HG03060 (cell line): ENCODE data around the gene WDR74.
"Not testable (repeated sequence)": the region's sequence is repeated elsewhere in the genome, so short reads cannot be mapped to it uniquely, and the experiment has no call there.

Experiments used
- ATAC-seq: cut with Tn5 transposase; IDR thresholded peaks from one replicate; pipeline ENCODE4 v1.9.1; 2021; ENCODE audit warnings: low read depth, moderate number of reproducible peaks; ENCODE audit not compliant: unreplicated experiment

Gene WDR74

GRCh38 chr11:62860835-62861563, 21.6 kb upstream of the WDR74 start:
- no peak for ATAC-seq

DNA sequence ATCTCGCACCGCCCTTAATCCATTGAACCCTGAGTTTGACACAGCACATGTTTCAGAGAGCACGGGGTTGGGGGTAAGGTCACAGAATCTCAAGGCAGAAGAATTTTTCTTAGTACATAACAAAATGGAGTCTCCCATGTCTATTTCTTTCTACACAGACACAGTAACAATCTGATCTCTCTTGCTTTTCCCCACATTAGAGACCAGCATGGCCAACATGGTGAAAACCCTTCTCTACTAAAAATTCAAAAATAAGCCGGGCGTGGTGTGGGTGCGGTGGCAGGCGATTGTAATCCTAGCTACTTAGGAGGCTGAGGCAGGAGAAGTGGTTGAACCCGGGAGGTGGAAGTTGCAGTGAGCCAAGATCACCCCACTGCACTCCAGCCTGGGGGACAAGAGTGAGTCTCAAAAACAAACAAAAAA, 19.9 kb upstream of the WDR74 start:
- not testable (repeated sequence) for ATAC-seq

GRCh38 chr11:62858201-62858600, 18.8 kb upstream of the WDR74 start:
- ATAC-seq, result no peak

- ATAC-seq, result no peak
These were observed 18.2 kb upstream of the WDR74 start for GRCh38 chr11:62857541-62857982.

DNA sequence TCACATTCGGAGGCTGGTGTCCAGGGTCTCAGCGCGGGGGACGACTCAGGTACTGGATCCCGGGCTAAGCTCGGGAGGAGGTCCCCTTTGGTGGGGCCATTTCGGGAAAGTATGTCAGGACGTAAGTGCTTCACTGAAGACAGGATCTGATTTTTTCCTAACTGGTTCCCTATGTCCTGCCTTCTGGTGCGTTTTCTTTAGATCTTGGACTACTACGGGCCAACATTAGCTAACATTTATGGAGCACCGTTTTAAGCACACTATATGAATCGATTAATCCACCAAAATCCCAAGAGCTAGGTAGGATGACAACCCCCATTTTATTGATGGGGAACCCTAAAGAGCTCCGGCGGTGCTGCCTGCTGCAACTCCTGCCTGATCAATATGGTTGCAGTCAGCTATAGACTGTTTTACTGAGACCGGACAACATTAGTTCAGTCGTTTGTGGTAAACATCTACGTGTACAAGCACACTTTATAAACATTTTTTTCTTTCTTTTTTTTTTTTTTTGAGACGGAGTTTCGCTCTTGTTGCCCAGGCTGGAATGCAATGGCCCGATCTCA, 17.0 kb upstream of the WDR74 start:
- ATAC-seq, result no peak

DNA sequence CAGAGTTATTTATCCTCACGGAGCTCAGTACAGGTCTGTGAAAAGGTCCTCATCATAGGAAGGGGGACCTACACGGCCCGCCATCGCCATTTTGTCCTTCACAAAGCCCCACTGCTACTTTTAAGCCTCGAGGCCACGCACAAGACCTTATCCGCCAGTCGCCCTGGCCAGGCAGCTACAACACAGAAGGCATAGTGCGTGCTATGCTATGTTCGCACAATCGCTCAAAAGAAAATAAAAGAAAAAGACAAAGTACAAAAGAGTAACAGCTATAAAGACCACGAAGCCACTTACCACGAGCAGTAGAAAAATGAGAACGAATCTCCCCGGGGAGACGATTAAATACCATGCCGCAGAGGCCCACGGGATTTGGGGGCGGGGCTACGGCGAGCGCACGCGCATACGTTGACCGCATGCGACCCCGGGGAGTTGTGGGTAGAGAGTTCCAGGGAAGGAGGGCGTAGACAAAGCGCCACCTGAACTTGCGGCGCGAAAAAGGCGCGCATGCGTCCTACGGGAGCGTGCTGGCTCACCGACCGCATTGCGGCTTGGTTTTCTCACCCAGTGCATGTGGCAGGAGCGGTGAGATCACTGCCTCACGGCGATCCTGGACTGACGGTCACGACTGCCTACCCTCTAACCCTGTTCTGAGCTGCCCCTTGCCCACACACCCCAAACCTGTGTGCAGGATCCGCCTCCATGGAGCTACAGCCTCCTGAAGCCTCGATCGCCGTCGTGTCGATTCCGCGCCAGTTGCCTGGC, 16.4 kb upstream of the WDR74 start:
- peak; percentile 72 for ATAC-seq

- ATAC-seq, result no peak
These were observed 15.6 kb upstream of the WDR74 start for GRCh38 chr11:62854825-62855570.

GRCh38 chr11:62854013-62854824, 14.8 kb upstream of the WDR74 start:
- no peak for ATAC-seq

GRCh38 chr11:62853279-62853965, 14.0 kb upstream of the WDR74 start:
- ATAC-seq, result no peak

DNA sequence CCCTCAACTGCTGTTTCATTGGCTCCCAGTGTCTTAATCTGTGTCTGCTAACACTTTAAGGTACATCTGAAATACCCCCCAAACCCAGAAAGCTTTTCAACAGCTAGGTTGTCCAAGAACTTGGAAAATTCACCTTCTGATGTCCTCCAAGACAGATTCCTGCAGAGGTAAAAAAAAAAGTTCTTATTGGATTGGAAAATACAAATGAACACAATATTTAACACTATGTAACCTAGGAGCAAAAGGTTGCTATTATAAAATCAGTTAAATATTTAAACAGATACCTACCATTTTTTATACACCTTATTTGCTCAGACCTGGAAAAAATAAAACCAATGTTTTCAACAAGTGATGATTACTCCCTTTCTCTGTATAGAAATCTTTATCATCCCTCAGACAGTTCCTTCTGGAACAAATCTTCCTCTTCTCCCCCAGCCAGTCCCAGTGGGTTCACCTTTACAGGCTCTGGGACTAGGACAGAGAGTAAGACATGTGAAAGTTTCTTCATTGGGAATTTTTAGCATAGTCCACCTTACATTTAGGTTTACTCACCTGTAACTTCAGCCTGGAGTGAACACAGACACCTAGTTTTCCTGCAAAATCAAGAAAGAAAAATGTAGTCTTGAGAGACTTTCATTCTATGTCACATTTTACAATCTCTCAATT, 13.3 kb upstream of the WDR74 start:
- no peak for ATAC-seq

- no peak for ATAC-seq
These were observed 12.6 kb upstream of the WDR74 start for GRCh38 chr11:62851807-62852522.

GRCh38 chr11:62850911-62851806, 11.8 kb upstream of the WDR74 start:
- no peak for ATAC-seq

- no peak for ATAC-seq
These were observed 8.5 kb upstream of the WDR74 start for GRCh38 chr11:62847767-62848314.

DNA sequence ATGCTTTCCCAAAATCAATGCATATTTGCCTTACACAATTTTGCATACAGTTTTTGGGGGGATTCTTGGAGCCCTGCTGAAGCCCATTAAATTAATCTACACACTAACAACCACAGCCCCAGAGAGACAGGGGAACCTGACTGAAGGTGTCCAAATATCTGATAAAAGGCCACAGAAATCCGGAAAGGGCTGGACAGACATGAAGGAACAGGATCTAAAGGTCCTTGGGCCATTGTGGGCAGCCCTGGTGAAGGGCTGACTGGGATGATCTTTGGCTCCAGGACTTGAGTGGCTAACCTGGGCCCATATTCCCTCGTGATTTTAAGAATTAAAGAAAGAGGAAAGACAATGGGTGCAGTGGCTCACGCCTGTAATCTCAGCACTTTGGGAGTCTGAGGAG, 6.8 kb upstream of the WDR74 start:
- no peak for ATAC-seq

GRCh38 chr11:62844154-62844553, 4.8 kb upstream of the WDR74 start:
- ATAC-seq, result no peak

DNA sequence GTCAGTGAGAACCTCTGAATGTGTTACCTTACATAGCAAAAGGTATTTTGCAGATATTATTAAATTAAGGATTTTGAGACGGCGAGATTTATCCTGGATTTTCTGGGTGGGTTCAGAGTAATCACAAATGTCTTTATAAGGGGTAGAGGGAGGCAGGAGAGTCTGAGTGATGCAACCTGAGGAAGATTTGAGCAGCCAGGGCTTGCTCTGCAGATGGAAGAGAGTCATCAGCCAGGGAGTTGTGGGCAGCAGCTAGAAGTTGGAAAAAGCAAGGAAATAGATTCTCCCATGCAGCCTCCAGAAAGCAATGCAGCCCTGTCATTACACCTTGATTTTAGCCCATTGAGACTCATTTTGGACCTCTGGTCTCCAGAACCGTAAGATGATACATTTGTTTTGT, 4.1 kb upstream of the WDR74 start:
- ATAC-seq, result no peak

GRCh38 chr11:62842891-62843290, 3.5 kb upstream of the WDR74 start:
- not testable (repeated sequence) for ATAC-seq
